Measurements from ENCODE around the gene PKHD1. TPM values are rescaled to one million over a fixed set of nuclear protein-coding genes. Genes with fewer than 3 reads are reported as not detected.

The PKHD1 gene
- total and polyA plus RNA-seq, 11 donors, result 0.02 to 0.04 TPM; not detected in 9

DNA sequence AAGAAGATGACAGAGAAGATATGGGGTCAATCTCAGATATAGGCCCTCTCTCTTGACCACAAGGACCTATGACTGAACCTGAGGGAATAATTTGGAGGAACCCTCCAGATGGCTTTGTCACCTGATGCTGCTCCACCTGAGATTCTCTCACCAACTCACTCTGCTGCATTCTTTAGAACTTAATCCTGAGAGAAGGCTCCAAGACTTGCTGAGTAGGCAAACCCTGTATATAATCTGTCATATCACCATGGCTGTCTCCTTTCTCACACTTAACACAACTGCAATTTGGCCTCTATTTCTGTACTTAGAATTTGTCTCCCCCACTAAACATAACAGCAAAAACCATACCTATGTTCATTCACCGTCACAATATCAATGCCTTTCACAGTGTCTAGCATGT lies 172.3 kb downstream of the PKHD1 start:
- H3K27me3 ChIP-seq, result no peaks in the 10 kb centered on the region
- no peaks in the 10 kb centered on the region for H3K4me1 ChIP-seq
- TF ChIP-seq POLR2A (IDR thresholded peaks at IDR 0.05), result no peak
- no peak for DNase-seq
- peaks cover 0 to 9% (median 0%) of the 10 kb centered on the region in 12 donors for H3K9me3 ChIP-seq
- no peaks in the 10 kb centered on the region for H3K36me3 ChIP-seq
- no peak overlapping the region for H3K27ac ChIP-seq
- WGBS, 4 donors, result 72 to 81% (median 76%) methylated on average over 1 of the region's 1 CpG
- H3K4me3 ChIP-seq, result no peak overlapping the region
- no peak for ATAC-seq
- intact Hi-C loops (cut with DNase I), result no loop called here

DNA sequence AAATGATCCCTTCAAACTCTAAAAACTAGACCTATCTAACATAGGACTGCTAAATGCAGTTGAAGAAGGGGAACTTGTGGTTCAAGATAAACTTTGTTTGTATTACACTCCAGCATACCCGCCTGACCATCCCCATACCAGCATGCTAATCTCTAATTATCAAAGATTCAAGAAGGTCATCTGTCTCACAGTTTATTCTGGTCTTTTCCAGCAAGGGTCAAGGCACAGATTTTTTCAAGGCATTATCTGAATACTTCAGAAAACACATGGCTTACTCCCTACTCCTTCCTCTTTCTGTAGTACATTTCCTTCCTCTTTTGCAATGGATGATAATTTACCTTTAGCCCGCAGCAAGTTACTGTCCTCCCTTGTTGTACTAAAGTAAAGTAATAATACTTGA lies 174.1 kb downstream of the PKHD1 start:
- Histone ChIP-seq H3K27ac (no peak overlapping the region), H3K4me3 (no peak overlapping the region), H3K36me3 (no peaks in the 10 kb centered on the region), H3K9me3 (peaks cover 0 to 2% (median 0%) of the 10 kb centered on the region in 12 donors), H3K4me1 (no peaks in the 10 kb centered on the region), H3K27me3 (no peaks in the 10 kb centered on the region)
- TF ChIP-seq POLR2A (IDR thresholded peaks at IDR 0.05), result no peak
- no peak for TF ChIP-seq CTCF (IDR thresholded peaks at IDR 0.05)
- no peak for DNase-seq
- ATAC-seq, result no peak
- WGBS, 4 donors, result 25 to 37% (median 34%) methylated on average over 2 of the region's 2 CpGs
- intact Hi-C loops (cut with DNase I), result no loop called here

DNA sequence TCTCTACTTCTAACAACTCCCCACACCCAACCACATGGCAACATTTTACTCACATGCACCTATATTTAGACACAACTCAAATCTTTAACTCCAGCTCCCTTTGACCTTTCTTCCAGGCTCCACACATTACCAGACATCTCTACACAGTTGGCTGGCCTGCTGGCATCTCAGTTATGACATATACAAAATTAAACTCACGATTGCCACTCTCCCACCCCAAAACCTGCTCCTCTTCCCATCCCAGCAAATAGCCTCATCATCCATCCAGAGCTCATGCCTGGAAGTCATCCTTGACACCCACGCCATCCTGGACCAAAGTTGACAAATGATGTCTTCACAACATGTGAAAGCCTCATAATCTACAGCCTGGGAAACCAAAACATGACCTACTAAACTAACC lies 176.6 kb downstream of the PKHD1 start:
- no peak for DNase-seq
- TF ChIP-seq POLR2A (IDR thresholded peaks at IDR 0.05) (no peak), CTCF (IDR thresholded peaks at IDR 0.05) (no peak)
- intact Hi-C loops (cut with DNase I), result no loop called here
- Histone ChIP-seq H3K4me3 (no peak overlapping the region), H3K27me3 (no peaks in the 10 kb centered on the region), H3K4me1 (no peaks in the 10 kb centered on the region), H3K9me3 (no peaks in the 10 kb centered on the region), H3K27ac (no peak overlapping the region), H3K36me3 (no peaks in the 10 kb centered on the region)
- ATAC-seq, result no peak
- 39 to 51% (median 45%) methylated on average over 2 of the region's 2 CpGs for whole genome bisulfite sequencing, 4 donors

DNA sequence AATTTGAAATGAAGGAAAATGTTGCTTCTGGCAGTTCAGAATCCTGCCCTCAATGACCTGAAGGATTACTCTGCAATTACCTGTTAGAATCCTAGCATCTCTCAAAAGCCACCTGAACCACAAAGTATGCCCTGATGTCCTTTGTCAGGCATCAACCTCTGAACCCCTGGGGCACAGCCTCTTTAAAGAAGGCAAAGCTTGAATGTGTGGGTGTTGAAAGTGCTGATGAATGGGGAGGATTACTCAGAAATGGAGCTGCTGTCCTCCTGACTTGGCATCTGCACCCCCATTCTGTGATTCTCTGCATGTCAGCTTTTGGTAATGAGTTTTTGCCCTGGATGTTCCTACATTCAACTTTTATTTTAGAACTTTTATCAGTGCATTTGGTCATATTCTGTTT lies 179.2 kb downstream of the PKHD1 start:
- no peaks in the 10 kb centered on the region for H3K9me3 ChIP-seq

More for the DNA sequence above, 179.2 kb downstream of the PKHD1 start:
- Histone ChIP-seq H3K4me3 (no peak overlapping the region), H3K4me1 (no peaks in the 10 kb centered on the region), H3K27ac (no peak overlapping the region), H3K27me3 (no peaks in the 10 kb centered on the region), H3K36me3 (no peaks in the 10 kb centered on the region)
- DNase-seq, result no peak
- no peak for ATAC-seq
- TF ChIP-seq POLR2A (IDR thresholded peaks at IDR 0.05) (no peak), CTCF (IDR thresholded peaks at IDR 0.05) (no peak)
- intact Hi-C loops (cut with DNase I), result no loop called here

Data from heart left ventricle (tissue), 16 donors.